IMR-90 (cell line): ENCODE measurements around the gene PRRC2A.

Source experiments
- CEBPB ChIP-seq: IDR thresholded peaks from 2 replicates; pipeline ENCODE4 v1.6.1; 2012; ENCODE audit warnings: low read depth, low read length, improper control_type of control experiment
- CTCF ChIP-seq: conservative IDR thresholded peaks from 2 replicates; pipeline ENCODE4 v1.5.1; 2012; ENCODE audit warnings: mild to moderate bottlenecking, low read depth, low read length, improper control_type of control experiment
- FOS ChIP-seq: fragments of 150-350 bp; IDR thresholded peaks from 2 replicates; pipeline ENCODE4 v1.6.1; 2016; ENCODE audit warnings: low read depth, low read length
- NFE2L2 ChIP-seq: fragments of 150-350 bp; IDR thresholded peaks from 2 replicates; pipeline ENCODE4 v1.6.1; 2016; ENCODE audit warnings: low read depth, mild to moderate bottlenecking, low read length
- POLR2A ChIP-seq: IDR thresholded peaks from 2 replicates; pipeline ENCODE4 v1.6.1; 2012; ENCODE audit warnings: mild to moderate bottlenecking, low read depth, low read length
- RAD21 ChIP-seq: IDR thresholded peaks from 2 replicates; pipeline ENCODE4 v1.6.1; 2012; ENCODE audit warnings: low read length, improper control_type of control experiment
- RFX5 ChIP-seq: IDR thresholded peaks from 2 replicates; pipeline ENCODE4 v1.8.0; 2012; ENCODE audit warnings: low read depth, mild to moderate bottlenecking, low read length, moderate library complexity

DNA sequence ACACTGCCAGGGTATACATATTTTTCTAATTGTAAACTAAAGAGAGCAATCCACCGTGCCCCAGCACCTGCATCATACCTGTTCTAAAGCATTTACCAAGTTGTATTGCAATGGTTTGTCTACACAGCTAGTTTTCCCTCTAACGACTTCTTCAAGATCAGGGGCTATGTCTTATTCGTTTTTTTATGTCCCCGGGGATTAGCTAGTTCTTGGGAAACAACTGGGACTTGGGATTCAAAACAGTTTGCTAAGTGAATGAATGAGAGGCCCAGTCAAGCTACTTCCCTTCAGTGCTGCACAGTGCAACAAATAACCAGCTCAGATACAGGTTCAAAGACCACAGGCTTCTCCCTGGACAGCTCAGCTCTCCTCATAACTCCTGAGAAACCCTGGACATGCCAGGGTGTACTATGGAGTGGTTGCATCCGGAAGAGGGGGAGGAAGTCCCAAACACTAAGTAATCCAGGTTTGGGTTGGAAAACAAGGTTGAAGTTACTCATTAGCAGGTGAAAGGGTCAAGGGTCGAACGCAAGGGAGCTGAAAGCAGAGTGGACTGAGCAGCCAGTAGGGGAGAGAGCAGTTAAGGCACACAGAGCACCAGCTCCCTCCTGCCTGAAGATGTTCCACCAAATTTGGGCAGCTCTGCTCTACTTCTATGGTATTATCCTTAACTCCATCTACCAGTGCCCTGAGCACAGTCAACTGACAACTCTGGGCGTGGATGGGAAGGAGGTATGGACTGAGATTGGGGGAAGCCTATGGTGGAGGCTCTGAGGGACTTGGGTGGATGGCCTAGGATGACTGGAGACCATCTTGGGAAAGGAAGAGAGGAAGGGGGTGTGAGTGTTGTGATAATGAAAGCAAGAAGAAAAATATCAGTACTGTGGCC is 35.1 kb downstream of the PRRC2A start, which contains the start of gene APOM:
- TF ChIP-seq CTCF, result no peak
- no peak for TF ChIP-seq RAD21
- no peak for TF ChIP-seq POLR2A
- TF ChIP-seq CEBPB, result no peak
- no peak for TF ChIP-seq RFX5
- TF ChIP-seq FOS, result no peak
- TF ChIP-seq NFE2L2, result no peak
